Measurements from ENCODE around the gene ZNF516. TPM values are rescaled to one million over a fixed set of nuclear protein-coding genes. Genes with fewer than 3 reads are reported as not detected.

Gene ZNF516
- total RNA-seq, 1 experiment from 2014 or later, result 28.3 TPM

DNA sequence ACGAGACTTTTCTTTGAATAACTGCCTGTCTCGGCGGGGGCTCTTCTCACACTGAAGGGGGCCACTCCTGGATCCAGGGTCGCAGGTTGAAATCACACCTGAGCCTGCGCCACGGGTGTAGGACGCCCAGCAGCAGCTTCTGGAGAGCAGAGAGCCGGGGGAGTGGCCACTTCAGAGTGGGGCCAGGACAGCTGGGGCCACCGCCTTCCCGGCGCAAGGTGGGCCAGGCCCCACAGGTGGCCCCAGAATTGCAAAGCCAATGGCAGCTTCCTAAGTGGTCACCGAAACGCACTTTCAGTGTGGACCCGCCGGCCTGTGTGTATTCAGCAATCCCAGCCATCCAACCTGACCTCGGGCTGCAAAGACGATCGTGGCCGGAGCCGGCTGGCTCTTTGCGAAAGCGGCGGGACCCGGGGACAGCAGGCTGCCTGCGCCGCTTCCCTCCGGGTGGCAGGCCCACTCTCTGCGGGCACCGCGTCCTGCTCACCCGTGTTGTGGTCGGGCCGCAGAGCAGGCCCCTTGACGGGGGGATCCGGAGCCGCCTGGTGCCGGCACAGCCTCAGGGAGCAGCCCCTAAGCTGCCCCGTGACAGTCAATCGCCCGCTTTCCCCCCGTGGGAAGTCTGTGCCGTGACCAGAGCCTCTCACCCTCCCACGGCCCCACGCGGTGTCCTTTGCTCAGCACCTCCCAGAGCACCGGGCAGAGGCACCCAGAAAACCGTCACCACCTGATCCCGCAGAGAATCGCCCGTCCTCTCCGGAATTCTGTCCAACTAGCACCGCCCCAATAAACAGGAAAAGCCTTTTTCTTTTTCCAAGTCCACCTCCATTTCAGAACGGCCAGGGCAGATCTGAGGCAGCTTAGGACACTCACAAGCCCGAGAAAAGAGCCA, 144.7 kb downstream of the ZNF516 start:
- H3K36me3 Mint-ChIP-seq (ENCODE audit: insufficient read depth, unreplicated experiment), result no peaks in the 10 kb centered on the region
- no peak overlapping the region for H3K27ac Mint-ChIP-seq (ENCODE audit: low read depth, unreplicated experiment)
- peaks cover 27% of the 10 kb centered on the region for H3K4me1 Mint-ChIP-seq (ENCODE audit: insufficient read depth, unreplicated experiment)
- TF ChIP-seq, protein P1, sequence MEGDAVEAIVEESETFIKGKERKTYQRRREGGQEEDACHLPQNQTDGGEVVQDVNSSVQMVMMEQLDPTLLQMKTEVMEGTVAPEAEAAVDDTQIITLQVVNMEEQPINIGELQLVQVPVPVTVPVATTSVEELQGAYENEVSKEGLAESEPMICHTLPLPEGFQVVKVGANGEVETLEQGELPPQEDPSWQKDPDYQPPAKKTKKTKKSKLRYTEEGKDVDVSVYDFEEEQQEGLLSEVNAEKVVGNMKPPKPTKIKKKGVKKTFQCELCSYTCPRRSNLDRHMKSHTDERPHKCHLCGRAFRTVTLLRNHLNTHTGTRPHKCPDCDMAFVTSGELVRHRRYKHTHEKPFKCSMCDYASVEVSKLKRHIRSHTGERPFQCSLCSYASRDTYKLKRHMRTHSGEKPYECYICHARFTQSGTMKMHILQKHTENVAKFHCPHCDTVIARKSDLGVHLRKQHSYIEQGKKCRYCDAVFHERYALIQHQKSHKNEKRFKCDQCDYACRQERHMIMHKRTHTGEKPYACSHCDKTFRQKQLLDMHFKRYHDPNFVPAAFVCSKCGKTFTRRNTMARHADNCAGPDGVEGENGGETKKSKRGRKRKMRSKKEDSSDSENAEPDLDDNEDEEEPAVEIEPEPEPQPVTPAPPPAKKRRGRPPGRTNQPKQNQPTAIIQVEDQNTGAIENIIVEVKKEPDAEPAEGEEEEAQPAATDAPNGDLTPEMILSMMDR (IDR thresholded peaks at IDR 0.05; ENCODE audit: unreplicated experiment), result no peak
- ChIA-PET POLR2A (interaction anchor here (0.6 kb wide), 1 partner anchor 310 kb away, joined by 3 read pairs; no protein-coding TSS in a partner anchor), CTCF (interaction anchor here (0.6 to 1.0 kb wide), 4 partner anchors 18 to 1373 kb away, joined by 3 to 4 read pairs (median 4); no protein-coding TSS in a partner anchor)
- H3K9me3 Mint-ChIP-seq (ENCODE audit: unreplicated experiment), result no peaks in the 10 kb centered on the region
- intact Hi-C loops (cut with micrococcal nuclease), result loop anchor here (5.0 kb wide), 1 partner anchor 1138 kb away; the partner anchor contains the start of gene TSHZ1
- no TSS peak for BruUV-seq (replicated peaks)
- H3K27me3 Mint-ChIP-seq (ENCODE audit: insufficient read depth, unreplicated experiment), result no peaks in the 10 kb centered on the region
- no peak overlapping the region for H3K4me3 Mint-ChIP-seq (ENCODE audit: unreplicated experiment)
- DNase-seq (ENCODE audit: unreplicated experiment), result no peak

DNA sequence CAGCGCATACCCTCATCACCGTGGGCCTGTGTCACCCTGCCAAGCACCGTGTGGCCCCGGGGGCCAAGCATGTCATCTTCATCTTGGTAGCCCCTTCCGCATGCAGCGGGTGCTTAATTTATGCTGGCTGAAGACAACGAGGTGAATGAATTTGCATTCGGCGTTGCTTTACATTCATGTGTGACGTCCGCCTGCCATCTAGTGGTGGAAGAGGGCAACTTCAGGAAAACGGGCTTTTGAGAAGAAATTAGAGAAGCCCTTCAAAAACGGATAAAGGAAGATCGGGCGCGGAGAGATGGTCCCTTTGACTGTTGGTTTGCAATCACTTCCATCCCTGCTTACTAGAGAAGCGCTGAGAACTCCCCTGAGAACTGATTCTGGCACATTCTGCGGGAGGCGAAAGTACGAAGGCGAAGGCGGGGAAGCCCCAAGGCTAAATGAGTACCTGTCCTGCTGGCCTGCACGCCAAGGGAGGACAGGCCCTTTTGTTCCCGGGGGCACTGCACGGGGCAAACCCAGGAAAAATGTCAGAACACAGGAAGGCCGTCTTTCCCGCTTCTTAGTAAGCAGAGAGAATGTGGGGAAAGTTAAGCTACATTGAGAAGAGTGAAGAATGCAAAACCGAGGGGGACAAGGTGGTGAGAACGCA, 145.9 kb downstream of the ZNF516 start:
- peak overlapping the region; percentile 42 for H3K27ac Mint-ChIP-seq (ENCODE audit: low read depth, unreplicated experiment)
- no peaks in the 10 kb centered on the region for H3K9me3 Mint-ChIP-seq (ENCODE audit: unreplicated experiment)
- TF ChIP-seq, protein P1 (IDR thresholded peaks at IDR 0.05; ENCODE audit: unreplicated experiment), result peak; percentile 83
- no peaks in the 10 kb centered on the region for H3K27me3 Mint-ChIP-seq (ENCODE audit: insufficient read depth, unreplicated experiment)
- BruUV-seq (replicated peaks), result no TSS peak
- peaks cover 21% of the 10 kb centered on the region for H3K4me1 Mint-ChIP-seq (ENCODE audit: insufficient read depth, unreplicated experiment)
- POLR2A ChIA-PET, result interaction anchor here (0.7 kb wide), 1 partner anchor 1163 kb away, joined by 3 read pairs; no protein-coding TSS in a partner anchor
- H3K4me3 Mint-ChIP-seq (ENCODE audit: unreplicated experiment), result peak overlapping the region; percentile 63
- CTCF ChIA-PET, result interaction anchor here (0.6 to 1.0 kb wide), 8 partner anchors 15 to 1721 kb away, joined by 3 to 4 read pairs (median 3); no protein-coding TSS in a partner anchor
- peak; percentile 85 for DNase-seq (ENCODE audit: unreplicated experiment)
- H3K36me3 Mint-ChIP-seq (ENCODE audit: insufficient read depth, unreplicated experiment), result no peaks in the 10 kb centered on the region
- intact Hi-C loops (cut with micrococcal nuclease), result loop anchor here (1.0 to 10.0 kb wide), 3 partner anchors 624 to 1697 kb away; no protein-coding TSS in a partner anchor

DNA sequence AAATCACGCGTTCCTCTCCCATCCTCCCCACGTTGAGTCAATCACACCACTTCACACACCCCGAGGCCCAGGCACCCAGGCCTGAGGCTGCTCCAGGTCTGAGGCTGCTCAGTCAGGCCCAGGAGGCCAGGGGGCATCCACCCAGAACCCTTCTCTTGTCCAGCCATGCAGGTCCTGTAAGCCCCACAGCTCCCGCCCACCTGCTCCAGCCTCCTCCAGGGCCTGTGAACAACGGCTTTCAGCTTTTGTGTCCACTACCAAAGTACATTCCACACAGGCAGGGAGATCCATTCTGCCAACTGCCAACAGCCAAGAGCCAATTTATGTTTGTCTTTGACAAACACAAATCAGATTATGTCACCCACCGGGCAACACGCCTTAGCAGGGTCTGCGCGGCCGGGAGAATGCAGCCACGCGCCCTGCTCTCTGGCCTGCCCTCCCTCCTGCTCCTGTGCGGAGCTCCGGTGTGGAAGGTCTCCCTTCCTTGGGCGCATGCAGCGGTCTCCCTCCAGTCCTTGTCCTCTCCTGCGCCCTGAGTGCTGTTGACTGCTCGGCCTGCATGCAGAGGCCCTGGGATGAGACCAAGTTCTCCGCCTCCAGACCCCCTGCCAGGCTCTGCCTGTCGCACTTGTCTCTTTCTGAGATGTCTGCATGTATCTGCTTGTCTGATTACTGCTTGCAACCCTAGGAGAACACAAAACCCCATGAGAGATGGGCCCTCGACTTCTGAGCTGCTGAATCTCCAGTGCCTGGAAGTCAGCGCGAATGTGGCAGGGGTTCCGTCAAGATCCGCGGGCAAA, 146.6 kb downstream of the ZNF516 start:
- Mint-ChIP-seq H3K9me3 (ENCODE audit: unreplicated experiment) (no peaks in the 10 kb centered on the region), H3K27ac (ENCODE audit: low read depth, unreplicated experiment) (no peak overlapping the region), H3K27me3 (ENCODE audit: insufficient read depth, unreplicated experiment) (no peaks in the 10 kb centered on the region), H3K4me3 (ENCODE audit: unreplicated experiment) (peak overlapping the region; percentile 63), H3K36me3 (ENCODE audit: insufficient read depth, unreplicated experiment) (no peaks in the 10 kb centered on the region), H3K4me1 (ENCODE audit: insufficient read depth, unreplicated experiment) (peaks cover 19% of the 10 kb centered on the region)
- TF ChIP-seq, protein P1 (IDR thresholded peaks at IDR 0.05; ENCODE audit: unreplicated experiment), result no peak
- ChIA-PET POLR2A (interaction anchor here (0.7 kb wide), 1 partner anchor 1162 kb away, joined by 3 read pairs; no protein-coding TSS in a partner anchor), CTCF (interaction anchor here (0.5 to 1.3 kb wide), 13 partner anchors 10 to 1720 kb away, joined by 3 to 8 read pairs (median 3); no protein-coding TSS in a partner anchor)
- no peak for DNase-seq (ENCODE audit: unreplicated experiment)
- intact Hi-C loops (cut with micrococcal nuclease), result loop anchor here (1.0 to 10.0 kb wide), 3 partner anchors 624 to 1696 kb away; no protein-coding TSS in a partner anchor
- no TSS peak for BruUV-seq (replicated peaks)
